Gastroesophageal sphincter (tissue), 3 donors: ENCODE results near the gene S1PR1.

Experiments
- EP300 ChIP-seq: sonication (generic); formaldehyde crosslinking; IDR thresholded peaks from one replicate; pipeline ENCODE4 v1.6.1; 2017; ENCODE audit warnings: antibody characterized with exemption, mild to moderate bottlenecking
- POLR2A ChIP-seq, 2 donors: fragments of 450-650 bp; IDR thresholded peaks; one replicate each; pipeline ENCODE4 v1.6.1; 2017; ENCODE audit warnings: antibody characterized with exemption in 2 of 2, mild to moderate bottlenecking in 2 of 2, moderate library complexity in 1 of 2
- POLR2AphosphoS5 ChIP-seq: sonication (generic); formaldehyde crosslinking; IDR thresholded peaks from one replicate; pipeline ENCODE4 v1.6.1; 2017; ENCODE audit warnings: antibody characterized with exemption
- TF ChIP-seq, protein P1 (sequence below), 4 experiments: fragments of 200-600 bp in 2 of 4; fragments of 450-650 bp in 2 of 4; sonication (generic) in 1 of 4; IDR thresholded peaks; one replicate each; pipeline ENCODE4 v1.5.1; 2017 to 2019; ENCODE audit warnings: antibody characterized with exemption in 4 of 4, mild to moderate bottlenecking in 2 of 4, moderate library complexity in 2 of 4

DNA sequence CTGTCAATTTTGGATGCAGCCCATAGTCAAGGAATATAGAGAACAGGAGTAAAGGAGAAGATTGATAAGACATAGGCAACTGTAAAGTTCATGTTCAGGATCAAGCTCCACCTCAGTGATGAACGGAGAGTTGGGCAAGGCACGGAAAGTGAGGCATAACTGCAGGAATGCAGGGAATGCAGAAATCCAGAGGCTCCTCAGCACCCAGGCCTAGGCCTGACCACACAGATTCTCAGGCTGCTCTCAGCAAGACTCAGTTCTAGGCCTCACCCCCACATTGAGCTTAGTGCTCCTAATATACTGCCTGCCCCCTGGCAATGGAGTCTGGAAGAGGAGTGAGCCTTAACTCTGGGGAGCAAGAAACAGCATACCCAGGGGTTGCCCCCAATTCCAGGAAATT, 36.3 kb upstream of the S1PR1 start:
- TF ChIP-seq POLR2A (IDR thresholded peaks at IDR 0.05): no peak
- TF ChIP-seq, protein P1, sequence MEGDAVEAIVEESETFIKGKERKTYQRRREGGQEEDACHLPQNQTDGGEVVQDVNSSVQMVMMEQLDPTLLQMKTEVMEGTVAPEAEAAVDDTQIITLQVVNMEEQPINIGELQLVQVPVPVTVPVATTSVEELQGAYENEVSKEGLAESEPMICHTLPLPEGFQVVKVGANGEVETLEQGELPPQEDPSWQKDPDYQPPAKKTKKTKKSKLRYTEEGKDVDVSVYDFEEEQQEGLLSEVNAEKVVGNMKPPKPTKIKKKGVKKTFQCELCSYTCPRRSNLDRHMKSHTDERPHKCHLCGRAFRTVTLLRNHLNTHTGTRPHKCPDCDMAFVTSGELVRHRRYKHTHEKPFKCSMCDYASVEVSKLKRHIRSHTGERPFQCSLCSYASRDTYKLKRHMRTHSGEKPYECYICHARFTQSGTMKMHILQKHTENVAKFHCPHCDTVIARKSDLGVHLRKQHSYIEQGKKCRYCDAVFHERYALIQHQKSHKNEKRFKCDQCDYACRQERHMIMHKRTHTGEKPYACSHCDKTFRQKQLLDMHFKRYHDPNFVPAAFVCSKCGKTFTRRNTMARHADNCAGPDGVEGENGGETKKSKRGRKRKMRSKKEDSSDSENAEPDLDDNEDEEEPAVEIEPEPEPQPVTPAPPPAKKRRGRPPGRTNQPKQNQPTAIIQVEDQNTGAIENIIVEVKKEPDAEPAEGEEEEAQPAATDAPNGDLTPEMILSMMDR (IDR thresholded peaks at IDR 0.05): no peak
- no peak for TF ChIP-seq POLR2AphosphoS5
- no peak for TF ChIP-seq EP300
